IPS-15b (cell line): Measurements from ENCODE around the gene CCNL2.
A peak's percentile ranks its signal among the peaks of the same experiment; 100 is the strongest.

Source experiments
- H3K27me3 ChIP-seq: one replicate; pipeline ENCODE4 v1.6.1; 2013; ENCODE audit warnings: low read length; ENCODE audit not compliant: control insufficient read depth, insufficient read depth
- H3K36me3 ChIP-seq: one replicate; pipeline ENCODE4 v1.6.1; 2013; ENCODE audit warnings: low read length; ENCODE audit not compliant: control insufficient read depth, insufficient read depth
- H3K4me1 ChIP-seq: one replicate; pipeline ENCODE4 v1.6.1; 2013; ENCODE audit warnings: mild to moderate bottlenecking, low read length; ENCODE audit not compliant: control insufficient read depth, insufficient read depth
- H3K4me3 ChIP-seq: one replicate; pipeline ENCODE4 v1.5.1; 2013; ENCODE audit warnings: low read depth, low read length
- H3K9ac ChIP-seq: one replicate; pipeline ENCODE4 v1.6.1; 2013; ENCODE audit warnings: low read depth, mild to moderate bottlenecking, low read length
- H3K9me3 ChIP-seq: one replicate; pipeline ENCODE4 v1.6.1; 2013; ENCODE audit warnings: mild to moderate bottlenecking, low read length; ENCODE audit not compliant: control insufficient read depth, insufficient read depth

The CCNL2 gene

GRCh38 chr1:1436630-1437032 lies 37.5 kb upstream of the CCNL2 start:
- Histone ChIP-seq H3K9me3 (no peaks in the 10 kb centered on the region), H3K27me3 (peaks cover 3% of the 10 kb centered on the region), H3K9ac (peak overlapping the region; percentile 49), H3K4me3 (peak overlapping the region; percentile 53), H3K4me1 (peaks cover 7% of the 10 kb centered on the region), H3K36me3 (peaks cover 5% of the 10 kb centered on the region)

GRCh38 chr1:1435911-1436629 lies 36.9 kb upstream of the CCNL2 start:
- H3K4me3 ChIP-seq = peak overlapping the region; percentile 53
- H3K4me1 ChIP-seq = peaks cover 7% of the 10 kb centered on the region
- H3K27me3 ChIP-seq = peaks cover 3% of the 10 kb centered on the region
- H3K9ac ChIP-seq = peak overlapping the region; percentile 49
- no peaks in the 10 kb centered on the region for H3K9me3 ChIP-seq
- H3K36me3 ChIP-seq = peaks cover 4% of the 10 kb centered on the region

- H3K27me3 ChIP-seq = peaks cover 3% of the 10 kb centered on the region
- peak within 1 kb of the TSS; percentile 66 for H3K4me3 ChIP-seq
- H3K9me3 ChIP-seq = no peaks in the 10 kb centered on the region
- peaks cover 7% of the 10 kb centered on the region for H3K4me1 ChIP-seq
- H3K9ac ChIP-seq = peak within 1 kb of the TSS; percentile 70
- H3K36me3 ChIP-seq = peaks cover 3% of the 10 kb centered on the region
These were observed 36.2 kb upstream of the CCNL2 start, which contains the start of gene VWA1 for GRCh38 chr1:1435106-1435903. Gene VWA1 (plus strand): TSS chr1:1435690. CDS start chr1:1435749, 59 bp downstream.

GRCh38 chr1:1434824-1435105 lies 35.6 kb upstream of the CCNL2 start:
- peak overlapping the region; percentile 70 for H3K9ac ChIP-seq
- peaks cover 3% of the 10 kb centered on the region for H3K27me3 ChIP-seq
- H3K4me3 ChIP-seq = peak overlapping the region; percentile 66
- H3K36me3 ChIP-seq = peaks cover 3% of the 10 kb centered on the region
- H3K9me3 ChIP-seq = no peaks in the 10 kb centered on the region
- peaks cover 7% of the 10 kb centered on the region for H3K4me1 ChIP-seq

- Histone ChIP-seq H3K27me3 (peaks cover 3% of the 10 kb centered on the region), H3K9me3 (no peaks in the 10 kb centered on the region), H3K4me3 (no peak overlapping the region), H3K9ac (peak overlapping the region; percentile 70), H3K36me3 (peaks cover 3% of the 10 kb centered on the region), H3K4me1 (peaks cover 7% of the 10 kb centered on the region)
These were observed 35.1 kb upstream of the CCNL2 start for GRCh38 chr1:1434131-1434823.

- Histone ChIP-seq H3K4me3 (peak overlapping the region; percentile 13), H3K9ac (peak overlapping the region; percentile 70), H3K4me1 (peaks cover 7% of the 10 kb centered on the region), H3K36me3 (no peaks in the 10 kb centered on the region), H3K9me3 (no peaks in the 10 kb centered on the region), H3K27me3 (peaks cover 3% of the 10 kb centered on the region)
These were observed 34.6 kb upstream of the CCNL2 start for GRCh38 chr1:1433804-1434130.

- Histone ChIP-seq H3K9me3 (no peaks in the 10 kb centered on the region), H3K36me3 (no peaks in the 10 kb centered on the region), H3K4me3 (peak overlapping the region; percentile 13), H3K4me1 (peaks cover 7% of the 10 kb centered on the region), H3K27me3 (peaks cover 3% of the 10 kb centered on the region), H3K9ac (peak overlapping the region; percentile 70)
These were observed 34.0 kb upstream of the CCNL2 start for GRCh38 chr1:1432951-1433803.

- H3K27me3 ChIP-seq = peaks cover 3% of the 10 kb centered on the region
These were observed 33.3 kb upstream of the CCNL2 start for GRCh38 chr1:1432274-1432950.

GRCh38 chr1:1431845-1432273 lies 32.7 kb upstream of the CCNL2 start:
- Histone ChIP-seq H3K4me3 (no peak overlapping the region), H3K27me3 (peaks cover 3% of the 10 kb centered on the region), H3K4me1 (peaks cover 7% of the 10 kb centered on the region), H3K9me3 (no peaks in the 10 kb centered on the region), H3K9ac (no peak overlapping the region), H3K36me3 (no peaks in the 10 kb centered on the region)

More at GRCh38 chr1:1432274-1432950, 33.3 kb upstream of the CCNL2 start:
- H3K4me1 ChIP-seq = peaks cover 7% of the 10 kb centered on the region
- no peaks in the 10 kb centered on the region for H3K36me3 ChIP-seq
- no peak overlapping the region for H3K9ac ChIP-seq
- H3K9me3 ChIP-seq = no peaks in the 10 kb centered on the region
- no peak overlapping the region for H3K4me3 ChIP-seq

- H3K36me3 ChIP-seq = no peaks in the 10 kb centered on the region
- H3K4me3 ChIP-seq = no peak overlapping the region
- H3K27me3 ChIP-seq = no peaks in the 10 kb centered on the region
- peaks cover 4% of the 10 kb centered on the region for H3K4me1 ChIP-seq
- no peaks in the 10 kb centered on the region for H3K9me3 ChIP-seq
- H3K9ac ChIP-seq = no peak overlapping the region
These were observed 32.1 kb upstream of the CCNL2 start for GRCh38 chr1:1430992-1431844.
